ENCODE results near the gene CAMK1D.

Gene CAMK1D

GRCh38 chr10:12459762-12460161 lies 110.4 kb downstream of the CAMK1D start:
- H3K4me1 Mint-ChIP-seq (ENCODE audit: low read depth): peaks cover 22% of the 10 kb centered on the region
- H3K27ac Mint-ChIP-seq: no peak overlapping the region

GRCh38 chr10:12463459-12463838 lies 114.1 kb downstream of the CAMK1D start:
- Mint-ChIP-seq H3K4me1 (ENCODE audit: low read depth) (peaks cover 31% of the 10 kb centered on the region), H3K27ac (no peak overlapping the region)

More at GRCh38 chr10:12459762-12460161, 110.4 kb downstream of the CAMK1D start:
- Mint-ChIP-seq H3K4me3 (no peak overlapping the region), H3K27me3 (no peaks in the 10 kb centered on the region), H3K36me3 (ENCODE audit: low read depth) (peaks cover 9% of the 10 kb centered on the region), H3K9me3 (no peaks in the 10 kb centered on the region)

GRCh38 chr10:12465385-12466136 lies 116.2 kb downstream of the CAMK1D start:
- Mint-ChIP-seq H3K4me3 (no peak overlapping the region), H3K36me3 (ENCODE audit: low read depth) (peaks cover 4% of the 10 kb centered on the region), H3K27me3 (no peaks in the 10 kb centered on the region), H3K9me3 (no peaks in the 10 kb centered on the region), H3K27ac (no peak overlapping the region), H3K4me1 (ENCODE audit: low read depth) (peaks cover 34% of the 10 kb centered on the region)

More at GRCh38 chr10:12463459-12463838, 114.1 kb downstream of the CAMK1D start:
- Mint-ChIP-seq H3K9me3 (no peaks in the 10 kb centered on the region), H3K4me3 (no peak overlapping the region), H3K27me3 (no peaks in the 10 kb centered on the region), H3K36me3 (ENCODE audit: low read depth) (peaks cover 9% of the 10 kb centered on the region)

GRCh38 chr10:12466704-12467305 lies 117.5 kb downstream of the CAMK1D start:
- peaks cover 31% of the 10 kb centered on the region for H3K4me1 Mint-ChIP-seq (ENCODE audit: low read depth)
- no peaks in the 10 kb centered on the region for H3K27me3 Mint-ChIP-seq
- H3K4me3 Mint-ChIP-seq: no peak overlapping the region
- peaks cover 4% of the 10 kb centered on the region for H3K36me3 Mint-ChIP-seq (ENCODE audit: low read depth)
- no peaks in the 10 kb centered on the region for H3K9me3 Mint-ChIP-seq
- H3K27ac Mint-ChIP-seq: no peak overlapping the region

- Mint-ChIP-seq H3K36me3 (ENCODE audit: low read depth) (no peaks in the 10 kb centered on the region), H3K27ac (no peak overlapping the region), H3K27me3 (no peaks in the 10 kb centered on the region), H3K4me3 (no peak overlapping the region), H3K9me3 (no peaks in the 10 kb centered on the region), H3K4me1 (ENCODE audit: low read depth) (peaks cover 17% of the 10 kb centered on the region)
These were observed 120.0 kb downstream of the CAMK1D start for GRCh38 chr10:12469345-12469744.

GRCh38 chr10:12470719-12471118 lies 121.4 kb downstream of the CAMK1D start:
- peaks cover 13% of the 10 kb centered on the region for H3K4me1 Mint-ChIP-seq (ENCODE audit: low read depth)

GRCh38 chr10:12471135-12471534 lies 121.8 kb downstream of the CAMK1D start:
- Mint-ChIP-seq H3K4me1 (ENCODE audit: low read depth) (peaks cover 10% of the 10 kb centered on the region), H3K27me3 (no peaks in the 10 kb centered on the region)

More at GRCh38 chr10:12470719-12471118, 121.4 kb downstream of the CAMK1D start:
- peak overlapping the region; percentile 53 for H3K27ac Mint-ChIP-seq
- H3K36me3 Mint-ChIP-seq (ENCODE audit: low read depth): no peaks in the 10 kb centered on the region
- no peak overlapping the region for H3K4me3 Mint-ChIP-seq
- H3K9me3 Mint-ChIP-seq: peaks cover 7% of the 10 kb centered on the region
- no peaks in the 10 kb centered on the region for H3K27me3 Mint-ChIP-seq

GRCh38 chr10:12473491-12473890 lies 124.1 kb downstream of the CAMK1D start:
- peaks cover 7% of the 10 kb centered on the region for H3K9me3 Mint-ChIP-seq
- no peaks in the 10 kb centered on the region for H3K27me3 Mint-ChIP-seq
- H3K27ac Mint-ChIP-seq: no peak overlapping the region
- no peak overlapping the region for H3K4me3 Mint-ChIP-seq
- peaks cover 8% of the 10 kb centered on the region for H3K36me3 Mint-ChIP-seq (ENCODE audit: low read depth)
- H3K4me1 Mint-ChIP-seq (ENCODE audit: low read depth): peaks cover 3% of the 10 kb centered on the region

More at GRCh38 chr10:12471135-12471534, 121.8 kb downstream of the CAMK1D start:
- peaks cover 7% of the 10 kb centered on the region for H3K9me3 Mint-ChIP-seq
- peak overlapping the region; percentile 53 for H3K27ac Mint-ChIP-seq
- H3K4me3 Mint-ChIP-seq: no peak overlapping the region
- no peaks in the 10 kb centered on the region for H3K36me3 Mint-ChIP-seq (ENCODE audit: low read depth)

GRCh38 chr10:12474727-12475412 lies 125.5 kb downstream of the CAMK1D start:
- Mint-ChIP-seq H3K4me1 (ENCODE audit: low read depth) (peaks cover under 1% of the 10 kb centered on the region), H3K4me3 (no peak overlapping the region), H3K9me3 (peaks cover 7% of the 10 kb centered on the region), H3K27me3 (no peaks in the 10 kb centered on the region), H3K27ac (no peak overlapping the region), H3K36me3 (ENCODE audit: low read depth) (peaks cover 12% of the 10 kb centered on the region)

- Mint-ChIP-seq H3K27me3 (no peaks in the 10 kb centered on the region), H3K36me3 (ENCODE audit: low read depth) (peaks cover 15% of the 10 kb centered on the region), H3K27ac (no peak overlapping the region), H3K9me3 (peaks cover 7% of the 10 kb centered on the region), H3K4me3 (no peak overlapping the region), H3K4me1 (ENCODE audit: low read depth) (no peaks in the 10 kb centered on the region)
These were observed 127.3 kb downstream of the CAMK1D start for GRCh38 chr10:12476656-12477055.

GRCh38 chr10:12479437-12479844 lies 130.1 kb downstream of the CAMK1D start:
- Mint-ChIP-seq H3K36me3 (ENCODE audit: low read depth) (peaks cover 15% of the 10 kb centered on the region), H3K27ac (no peak overlapping the region), H3K9me3 (peaks cover 7% of the 10 kb centered on the region), H3K4me1 (ENCODE audit: low read depth) (peaks cover 7% of the 10 kb centered on the region), H3K27me3 (no peaks in the 10 kb centered on the region), H3K4me3 (no peak overlapping the region)

GRCh38 chr10:12479924-12480323 lies 130.6 kb downstream of the CAMK1D start:
- Mint-ChIP-seq H3K27ac (no peak overlapping the region), H3K9me3 (peaks cover 4% of the 10 kb centered on the region), H3K4me3 (no peak overlapping the region), H3K4me1 (ENCODE audit: low read depth) (peaks cover 10% of the 10 kb centered on the region), H3K27me3 (no peaks in the 10 kb centered on the region), H3K36me3 (ENCODE audit: low read depth) (peaks cover 15% of the 10 kb centered on the region)

GRCh38 chr10:12480440-12480839 lies 131.1 kb downstream of the CAMK1D start:
- Mint-ChIP-seq H3K36me3 (ENCODE audit: low read depth) (peaks cover 15% of the 10 kb centered on the region), H3K4me1 (ENCODE audit: low read depth) (peaks cover 16% of the 10 kb centered on the region), H3K27me3 (no peaks in the 10 kb centered on the region), H3K27ac (no peak overlapping the region), H3K9me3 (no peaks in the 10 kb centered on the region), H3K4me3 (no peak overlapping the region)

GRCh38 chr10:12481924-12482323 lies 132.6 kb downstream of the CAMK1D start:
- H3K4me3 Mint-ChIP-seq: no peak overlapping the region
- no peaks in the 10 kb centered on the region for H3K27me3 Mint-ChIP-seq
- H3K4me1 Mint-ChIP-seq (ENCODE audit: low read depth): peaks cover 19% of the 10 kb centered on the region
- H3K36me3 Mint-ChIP-seq (ENCODE audit: low read depth): peaks cover 9% of the 10 kb centered on the region
- H3K9me3 Mint-ChIP-seq: no peaks in the 10 kb centered on the region
- no peak overlapping the region for H3K27ac Mint-ChIP-seq

- no peak overlapping the region for H3K4me3 Mint-ChIP-seq
- peaks cover 19% of the 10 kb centered on the region for H3K4me1 Mint-ChIP-seq (ENCODE audit: low read depth)
- H3K36me3 Mint-ChIP-seq (ENCODE audit: low read depth): peaks cover 8% of the 10 kb centered on the region
- H3K27ac Mint-ChIP-seq: no peak overlapping the region
- H3K9me3 Mint-ChIP-seq: no peaks in the 10 kb centered on the region
- H3K27me3 Mint-ChIP-seq: no peaks in the 10 kb centered on the region
These were observed 133.2 kb downstream of the CAMK1D start for GRCh38 chr10:12482587-12482986.

Data from stimulated activated naive CD8-positive, alpha-beta T cell treated with anti-CD3 and anti-CD28 coated beads, Interleukin-15, Interleukin-2, amounts not matched to agents 100 ng/mL and 50 ng/mL, for 24 hours (primary cell).